Ramos (cell line): ENCODE measurements around the gene RPS19.
"Not testable (repeated sequence)": the region's sequence is repeated elsewhere in the genome, so short reads cannot be mapped to it uniquely, and the experiment has no call there.

ENCODE experiments used
- in situ Hi-C: fragments of 300-500 bp; cut with MboI; formaldehyde crosslinking; loops from one replicate; pipeline ENCODE4 v1.14.3; 2022; ENCODE audit warnings: low sequenced_read_pairs; ENCODE audit not compliant: unreplicated experiment

Gene RPS19

GRCh38 chr19:41853768-41854167 lies 6.3 kb upstream of the RPS19 start:
- in situ Hi-C loops: no loop called here

GRCh38 chr19:41859213-41859617 lies 840 bp upstream of the RPS19 start:
- in situ Hi-C loops: no loop called here

- in situ Hi-C loops: no loop called here
Observed at GRCh38 chr19:41860419-41861115, 512 bp downstream of the RPS19 start.

- in situ Hi-C loops: no loop called here
Observed at GRCh38 chr19:41861116-41861768, 1.2 kb downstream of the RPS19 start.

GRCh38 chr19:41861846-41862245 lies 1.8 kb downstream of the RPS19 start:
- in situ Hi-C loops: no loop called here

- in situ Hi-C loops: no loop called here
Observed at GRCh38 chr19:41862445-41862986, 2.5 kb downstream of the RPS19 start.

- in situ Hi-C loops: no loop called here
Observed at GRCh38 chr19:41863209-41863931, 3.3 kb downstream of the RPS19 start.

- in situ Hi-C loops: no loop called here
Observed at GRCh38 chr19:41864374-41864773, 4.3 kb downstream of the RPS19 start.

- in situ Hi-C loops: no loop called here
Observed at GRCh38 chr19:41866284-41866683, 6.2 kb downstream of the RPS19 start.

- in situ Hi-C loops: no loop called here
Observed at GRCh38 chr19:41868120-41868988, 8.3 kb downstream of the RPS19 start.

- in situ Hi-C loops: no loop called here
Observed at GRCh38 chr19:41868989-41869300, 8.9 kb downstream of the RPS19 start.

- in situ Hi-C loops: no loop called here
Observed at GRCh38 chr19:41869374-41869955, 9.4 kb downstream of the RPS19 start.

- in situ Hi-C loops: loop anchor here (5.0 kb wide), 1 partner anchor 77 kb away; no protein-coding TSS in a partner anchor
Observed at GRCh38 chr19:41870401-41870873, 10.4 kb downstream of the RPS19 start.

- in situ Hi-C loops: loop anchor here (5.0 kb wide), 1 partner anchor 76 kb away; no protein-coding TSS in a partner anchor
Observed at GRCh38 chr19:41871573-41872383, 11.7 kb downstream of the RPS19 start.

- in situ Hi-C loops: loop anchor here (5.0 kb wide), 1 partner anchor 75 kb away; no protein-coding TSS in a partner anchor
Observed at GRCh38 chr19:41872384-41872774, 12.3 kb downstream of the RPS19 start.

GRCh38 chr19:41872775-41873647 lies 13.0 kb downstream of the RPS19 start:
- in situ Hi-C loops: loop anchor here (5.0 kb wide), 1 partner anchor 74 kb away; no protein-coding TSS in a partner anchor

GRCh38 chr19:41875973-41876372 lies 15.9 kb downstream of the RPS19 start:
- in situ Hi-C loops: not testable (repeated sequence)
